ENCODE results near the gene ZNF669. TPM values are rescaled to one million over a fixed set of nuclear protein-coding genes. Genes with fewer than 3 reads are reported as not detected.
"Not testable (repeated sequence)": the region's sequence is repeated elsewhere in the genome, so short reads cannot be mapped to it uniquely, and the experiment has no call there.

ZNF669 gene
- 10 to 100 TPM in 1 of 2 donors, 1 to 10 TPM in 1; 9.4 to 10.6 TPM for total RNA-seq
- 12.1 TPM for polyA plus RNA-seq (ENCODE audit: insufficient read depth, low read depth, low replicate concordance)
- long read RNA-seq, donor 1, partial matches to known transcripts, result 0 of 3 reads
- long read RNA-seq, donor 1, other reads (novel, unspliced or antisense), result 0 of 3 reads
- long read RNA-seq, donor 2, partial matches to known transcripts, result 0 of 5 reads
- long read RNA-seq, donor 2, other reads (novel, unspliced or antisense), result 0 of 5 reads

GRCh38 chr1:247103859-247104591 lies at the start of gene ZNF669:
Gene ZNF669, minus strand, starts transcription at chr1:247104356. Its CDS starts 157 bp downstream, at chr1:247104199.
- Histone ChIP-seq H3K9me3 (no peaks in the 10 kb centered on the region), H3K27me3 (no peaks in the 10 kb centered on the region), H3K27ac (peak within 1 kb of the TSS; percentile 75 to 79), H3K4me1 (no peaks in the 10 kb centered on the region), H3K36me3 (ENCODE audit: low read depth, missing control alignments) (no peaks in the 10 kb centered on the region), H3K4me3 (peak within 1 kb of the TSS; percentile 71 to 94)
- TF ChIP-seq CTCF (IDR thresholded peaks at IDR 0.05), result no peak
- peak; percentile 45 for TF ChIP-seq POLR2A (IDR thresholded peaks at IDR 0.05)
- intact Hi-C loops (cut with DNase I; ENCODE audit: low total_unique reads), result no loop called here
- DNase-seq, result peak; percentile 99
- 0 to 1% methylated on average over 30 to 58 of the region's 58 CpGs for WGBS, 2 donors

DNA sequence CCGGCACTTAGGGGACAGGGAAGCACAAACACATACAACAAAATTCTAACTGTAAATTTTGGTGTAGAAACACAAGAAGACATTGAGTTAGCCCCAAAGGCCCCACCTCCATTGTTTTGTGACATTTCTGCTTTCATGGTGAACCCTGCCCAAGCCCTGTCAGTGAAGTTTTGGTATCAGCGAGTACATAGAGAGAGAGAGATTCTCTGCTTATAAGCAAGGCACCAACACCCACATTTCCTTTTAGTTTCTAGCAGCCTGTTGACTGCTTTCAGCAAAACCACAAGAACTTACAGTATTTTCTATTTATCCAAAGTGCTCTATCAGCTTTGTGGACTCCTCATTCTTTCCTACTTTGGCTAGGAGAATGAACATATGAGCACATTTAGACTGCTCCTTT lies 43.6 kb upstream of the ZNF669 start:
- no peaks in the 10 kb centered on the region for H3K9me3 ChIP-seq
- no peak for TF ChIP-seq CTCF (IDR thresholded peaks at IDR 0.05)
- TF ChIP-seq POLR2A (IDR thresholded peaks at IDR 0.05), result no peak
- no peak overlapping the region for H3K4me3 ChIP-seq
- WGBS, 2 donors, result 89 to 100% methylated on average over 2 of the region's 2 CpGs
- H3K36me3 ChIP-seq (ENCODE audit: low read depth, missing control alignments), result no peaks in the 10 kb centered on the region
- intact Hi-C loops (cut with DNase I; ENCODE audit: low total_unique reads), result no loop called here
- H3K27me3 ChIP-seq, result no peaks in the 10 kb centered on the region
- no peak for DNase-seq
- H3K27ac ChIP-seq, result no peak overlapping the region
- H3K4me1 ChIP-seq, result no peaks in the 10 kb centered on the region

DNA sequence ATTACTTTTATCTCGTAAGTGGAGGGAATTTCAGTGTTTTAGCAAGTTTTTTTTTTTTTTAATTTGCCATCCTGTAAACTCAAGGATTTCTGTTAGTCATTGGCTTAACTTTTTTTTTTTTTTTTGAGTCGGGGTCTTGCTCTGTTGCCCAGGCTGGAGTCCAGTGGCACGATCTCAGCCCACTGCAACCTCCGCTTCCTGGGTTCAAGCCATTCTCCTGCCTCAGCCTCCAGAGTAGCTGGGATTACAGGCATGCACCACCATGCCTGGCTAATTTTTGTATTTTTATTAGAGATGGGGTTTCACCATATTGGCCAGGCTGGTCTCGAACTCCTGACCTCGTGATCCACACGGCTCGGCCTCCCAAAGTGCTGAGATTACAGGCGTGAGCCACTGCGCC lies 43.0 kb upstream of the ZNF669 start:
- H3K4me1 ChIP-seq; H3K36me3 ChIP-seq (ENCODE audit: low read depth, missing control alignments); H3K27ac ChIP-seq; H3K4me3 ChIP-seq; DNase-seq; H3K9me3 ChIP-seq; H3K27me3 ChIP-seq; intact Hi-C loops (cut with DNase I; ENCODE audit: low total_unique reads): not testable (repeated sequence)
- 96 to 97% methylated on average over 10 of the region's 10 CpGs for WGBS, 2 donors

DNA sequence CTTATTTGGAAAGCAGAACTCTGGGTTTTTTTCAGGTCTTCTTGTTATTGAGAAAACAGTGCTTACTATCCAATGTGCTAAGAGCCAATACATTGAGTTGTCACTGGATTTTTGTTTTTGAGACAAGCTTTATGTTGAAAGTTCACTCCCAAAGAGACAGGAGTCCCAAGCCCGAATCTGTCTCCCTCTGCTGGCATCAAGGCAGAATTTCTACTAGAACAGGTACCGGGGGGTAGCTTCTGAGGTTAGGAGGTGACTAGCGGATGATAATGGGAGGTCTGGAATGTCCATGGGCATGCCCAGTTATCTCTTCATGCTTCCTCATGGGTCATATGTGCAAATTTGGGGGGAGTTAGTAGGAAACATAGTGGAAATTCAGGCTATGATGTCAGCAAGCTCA lies 42.5 kb upstream of the ZNF669 start:
- no peaks in the 10 kb centered on the region for H3K9me3 ChIP-seq
- no peaks in the 10 kb centered on the region for H3K4me1 ChIP-seq
- intact Hi-C loops (cut with DNase I; ENCODE audit: low total_unique reads), result no loop called here
- no peak overlapping the region for H3K27ac ChIP-seq
- WGBS, 2 donors, result 87 to 95% methylated on average over 3 of the region's 3 CpGs
- H3K36me3 ChIP-seq (ENCODE audit: low read depth, missing control alignments), result no peaks in the 10 kb centered on the region
- no peak for DNase-seq
- TF ChIP-seq CTCF (IDR thresholded peaks at IDR 0.05) (peak in 1 of 3 experiments; percentile 25), POLR2A (IDR thresholded peaks at IDR 0.05) (no peak)
- no peak overlapping the region for H3K4me3 ChIP-seq
- H3K27me3 ChIP-seq, result no peaks in the 10 kb centered on the region

DNA sequence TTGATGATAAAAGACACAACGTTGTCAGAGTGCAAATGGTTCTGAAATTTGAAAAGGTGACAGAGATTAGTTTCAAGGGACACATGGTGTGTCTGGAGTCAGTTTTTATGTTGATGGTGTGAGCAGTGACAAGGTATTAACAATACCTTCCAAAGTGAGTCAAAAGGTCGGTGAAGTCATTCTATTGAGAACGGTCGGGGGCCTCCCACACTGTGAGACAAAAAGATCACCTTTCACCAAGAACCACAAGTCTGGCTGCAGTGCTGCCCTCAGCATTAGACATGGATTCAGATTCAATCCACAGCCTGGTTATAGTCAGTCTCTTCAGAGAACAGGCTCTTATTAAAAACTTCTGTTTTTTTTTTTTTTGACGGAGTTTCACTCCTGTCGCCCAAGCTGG lies 41.1 kb upstream of the ZNF669 start:
- intact Hi-C loops (cut with DNase I; ENCODE audit: low total_unique reads), result no loop called here
- 90 to 94% methylated on average over 6 of the region's 6 CpGs for WGBS, 2 donors

GRCh38 chr1:247139557-247139956 lies 35.4 kb upstream of the ZNF669 start:
- H3K36me3 ChIP-seq (ENCODE audit: low read depth, missing control alignments); H3K27me3 ChIP-seq; H3K4me3 ChIP-seq; DNase-seq; intact Hi-C loops (cut with DNase I; ENCODE audit: low total_unique reads); H3K9me3 ChIP-seq; H3K27ac ChIP-seq; H3K4me1 ChIP-seq: not testable (repeated sequence)

More for the DNA sequence above, 41.1 kb upstream of the ZNF669 start:
- no peak for TF ChIP-seq POLR2A (IDR thresholded peaks at IDR 0.05)
- no peak for TF ChIP-seq CTCF (IDR thresholded peaks at IDR 0.05)
- Histone ChIP-seq H3K4me3 (no peak overlapping the region), H3K27me3 (no peaks in the 10 kb centered on the region), H3K27ac (no peak overlapping the region), H3K36me3 (ENCODE audit: low read depth, missing control alignments) (no peaks in the 10 kb centered on the region), H3K9me3 (no peaks in the 10 kb centered on the region), H3K4me1 (no peaks in the 10 kb centered on the region)
- no peak for DNase-seq

All from testis (tissue), 5 donors.